Erythroblast (primary cell): ENCODE results near the gene AK2.

Source experiments
- GATA1 ChIP-seq: IDR thresholded peaks from 2 replicates; pipeline ENCODE4 v1.6.1; 2011; ENCODE audit warnings: low read depth, mild to moderate bottlenecking, control low read depth, low read length, moderate library complexity
- POLR2A ChIP-seq: IDR thresholded peaks from 2 replicates; pipeline ENCODE4 v1.6.1; 2011; ENCODE audit warnings: mild to moderate bottlenecking, low read length

- TF ChIP-seq POLR2A: no peak
- TF ChIP-seq GATA1: no peak
Observed at GRCh38 chr1:33017175-33017574, 19.5 kb downstream of the AK2 start.
